Kidney epithelial cell (primary cell): ENCODE data around the gene EIPR1. TPM values are rescaled to one million over a fixed set of nuclear protein-coding genes. Genes with fewer than 3 reads are reported as not detected.

Experiments used
- DNase-seq: peaks from one replicate; pipeline ENCODE4 v3.0.0-alpha.2; 2010; ENCODE audit warnings: low read depth
- H3K27me3 ChIP-seq: 2 replicates; pipeline ENCODE4 v1.6.0; 2011; ENCODE audit warnings: low read length; ENCODE audit not compliant: control insufficient read depth, insufficient read depth
- H3K36me3 ChIP-seq: 2 replicates; pipeline ENCODE4 v1.5.1; 2011; ENCODE audit warnings: low read length; ENCODE audit not compliant: control insufficient read depth, insufficient read depth
- H3K4me3 ChIP-seq: 2 replicates; pipeline ENCODE4 v1.5.1; 2011; ENCODE audit warnings: low read depth, mild to moderate bottlenecking, control low read depth, low read length
- total RNA-seq: library from RNA; depleted of rRNA; stranded (reverse); fragments of >200 nt; gene quantifications from 2 replicates; pipeline ENCODE4 v1.2.3, GENCODE V29; 2015
- TF ChIP-seq, protein P1 (sequence below): IDR thresholded peaks from 2 replicates; pipeline ENCODE4 v1.5.1; 2011; ENCODE audit warnings: mild to moderate bottlenecking, moderate library complexity, low read length, control low read depth, inconsistent platforms; ENCODE audit not compliant: insufficient read depth, poor library complexity, severe bottlenecking

The EIPR1 gene
- total RNA-seq, 1 donor from 2014 or later: 67.2 TPM

GRCh38 chr2:3195641-3196476, 181.8 kb downstream of the EIPR1 start:
- H3K36me3 ChIP-seq: peaks cover 1% of the 10 kb centered on the region
- TF ChIP-seq, protein P1, sequence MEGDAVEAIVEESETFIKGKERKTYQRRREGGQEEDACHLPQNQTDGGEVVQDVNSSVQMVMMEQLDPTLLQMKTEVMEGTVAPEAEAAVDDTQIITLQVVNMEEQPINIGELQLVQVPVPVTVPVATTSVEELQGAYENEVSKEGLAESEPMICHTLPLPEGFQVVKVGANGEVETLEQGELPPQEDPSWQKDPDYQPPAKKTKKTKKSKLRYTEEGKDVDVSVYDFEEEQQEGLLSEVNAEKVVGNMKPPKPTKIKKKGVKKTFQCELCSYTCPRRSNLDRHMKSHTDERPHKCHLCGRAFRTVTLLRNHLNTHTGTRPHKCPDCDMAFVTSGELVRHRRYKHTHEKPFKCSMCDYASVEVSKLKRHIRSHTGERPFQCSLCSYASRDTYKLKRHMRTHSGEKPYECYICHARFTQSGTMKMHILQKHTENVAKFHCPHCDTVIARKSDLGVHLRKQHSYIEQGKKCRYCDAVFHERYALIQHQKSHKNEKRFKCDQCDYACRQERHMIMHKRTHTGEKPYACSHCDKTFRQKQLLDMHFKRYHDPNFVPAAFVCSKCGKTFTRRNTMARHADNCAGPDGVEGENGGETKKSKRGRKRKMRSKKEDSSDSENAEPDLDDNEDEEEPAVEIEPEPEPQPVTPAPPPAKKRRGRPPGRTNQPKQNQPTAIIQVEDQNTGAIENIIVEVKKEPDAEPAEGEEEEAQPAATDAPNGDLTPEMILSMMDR: no peak
- H3K4me3 ChIP-seq: no peak overlapping the region

DNA sequence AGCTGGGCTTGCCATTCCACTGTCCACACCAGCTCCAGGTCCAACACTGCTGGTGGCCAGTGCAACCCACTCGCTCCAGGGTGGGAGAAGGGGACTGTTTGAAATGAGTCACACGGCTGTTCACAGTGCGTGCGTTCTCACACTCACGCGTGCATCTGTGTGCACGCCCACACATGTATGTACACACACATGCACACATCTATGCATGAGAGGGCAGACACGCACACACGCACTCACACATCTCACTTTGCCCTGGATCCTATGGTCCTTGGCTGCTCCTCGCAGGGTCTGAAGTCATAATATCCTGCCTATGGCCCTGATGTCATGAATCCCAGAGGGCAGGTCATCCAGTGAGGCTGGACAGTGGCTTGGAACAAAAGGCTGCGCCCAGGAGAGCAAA, 182.8 kb downstream of the EIPR1 start:
- TF ChIP-seq, protein P1: no peak
- DNase-seq: no peak
- Histone ChIP-seq H3K27me3 (no peaks in the 10 kb centered on the region), H3K4me3 (no peak overlapping the region), H3K36me3 (peaks cover 1% of the 10 kb centered on the region)

More at GRCh38 chr2:3195641-3196476, 181.8 kb downstream of the EIPR1 start:
- no peak for DNase-seq
- H3K27me3 ChIP-seq: no peaks in the 10 kb centered on the region

GRCh38 chr2:3193443-3194330, 183.9 kb downstream of the EIPR1 start:
- H3K4me3 ChIP-seq: no peak overlapping the region
- no peaks in the 10 kb centered on the region for H3K27me3 ChIP-seq
- TF ChIP-seq, protein P1: no peak
- peaks cover 1% of the 10 kb centered on the region for H3K36me3 ChIP-seq
- no peak for DNase-seq

- no peak overlapping the region for H3K4me3 ChIP-seq
- DNase-seq: no peak
- TF ChIP-seq, protein P1: no peak
- no peaks in the 10 kb centered on the region for H3K27me3 ChIP-seq
- H3K36me3 ChIP-seq: peaks cover 1% of the 10 kb centered on the region
These were observed 184.7 kb downstream of the EIPR1 start for GRCh38 chr2:3192920-3193319.

- no peak for DNase-seq
- H3K36me3 ChIP-seq: peaks cover 1% of the 10 kb centered on the region
- TF ChIP-seq, protein P1: no peak
- H3K4me3 ChIP-seq: no peak overlapping the region
- H3K27me3 ChIP-seq: no peaks in the 10 kb centered on the region
These were observed 185.3 kb downstream of the EIPR1 start for GRCh38 chr2:3192281-3192818.
